Pons (tissue), 1 donor: ENCODE data around the gene HECTD2.
A peak's percentile ranks its signal among the peaks of the same experiment; 100 is the strongest.
"Not testable (repeated sequence)": the region's sequence is repeated elsewhere in the genome, so short reads cannot be mapped to it uniquely, and the experiment has no call there.

Experiments
- DNase-seq: peaks from one replicate; pipeline ENCODE4 v3.0.0-alpha.2; 2016; ENCODE audit warnings: low spot score

HECTD2 gene

DNA sequence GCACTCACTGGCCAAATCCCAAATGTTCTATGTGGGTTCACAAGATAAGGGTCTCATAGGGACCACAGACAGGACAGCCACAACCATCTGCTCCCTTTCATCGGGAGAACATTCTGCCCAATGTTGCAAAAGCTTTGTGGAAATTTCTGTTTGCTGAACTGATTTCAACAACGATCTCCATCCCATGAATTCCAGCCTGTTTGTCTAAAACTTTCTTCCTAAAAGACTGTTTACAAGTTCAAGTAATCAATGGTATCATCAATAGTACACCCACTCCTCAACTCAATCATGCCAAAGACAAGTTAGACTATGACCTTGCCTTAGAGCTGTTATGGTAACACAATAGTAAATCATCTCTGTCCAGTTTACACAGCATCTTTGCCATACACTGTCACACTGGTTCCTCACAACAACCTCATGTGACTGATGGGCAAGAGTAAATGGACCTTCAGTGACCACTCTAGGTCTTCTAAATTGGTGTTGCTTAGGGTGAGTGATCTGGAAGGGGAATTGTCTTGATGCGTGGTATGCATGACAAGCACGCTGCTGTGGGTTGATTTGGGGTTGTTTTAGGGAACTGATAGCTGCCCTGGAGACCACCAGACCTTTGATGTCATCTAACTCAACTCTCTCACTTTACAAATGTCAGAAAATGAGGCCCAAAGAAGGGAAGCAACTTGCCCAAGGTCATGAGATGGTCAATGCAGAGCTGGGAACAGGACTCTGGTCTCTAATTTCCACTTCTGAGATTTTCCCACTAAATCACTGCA, 127.7 kb downstream of the HECTD2 start:
- no peak for DNase-seq

DNA sequence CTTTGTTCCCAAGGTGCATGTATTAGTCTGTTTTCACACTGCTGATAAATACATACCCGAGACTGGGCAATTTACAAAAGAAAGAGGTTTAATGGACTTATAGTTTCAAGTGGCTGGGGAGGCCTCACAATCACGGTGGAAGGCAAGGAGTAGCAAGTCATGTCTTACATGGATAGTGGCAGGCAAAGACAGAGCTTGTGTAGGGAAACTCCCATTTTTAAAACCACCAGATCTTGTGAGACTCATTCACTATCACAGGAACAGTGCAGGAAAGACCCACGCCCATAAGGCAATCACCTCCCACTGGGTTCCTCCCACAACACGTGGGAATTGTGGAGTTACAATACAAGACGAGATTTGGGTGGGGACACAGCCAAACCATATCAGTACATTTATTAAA, 129.8 kb downstream of the HECTD2 start:
- no peak for DNase-seq

DNA sequence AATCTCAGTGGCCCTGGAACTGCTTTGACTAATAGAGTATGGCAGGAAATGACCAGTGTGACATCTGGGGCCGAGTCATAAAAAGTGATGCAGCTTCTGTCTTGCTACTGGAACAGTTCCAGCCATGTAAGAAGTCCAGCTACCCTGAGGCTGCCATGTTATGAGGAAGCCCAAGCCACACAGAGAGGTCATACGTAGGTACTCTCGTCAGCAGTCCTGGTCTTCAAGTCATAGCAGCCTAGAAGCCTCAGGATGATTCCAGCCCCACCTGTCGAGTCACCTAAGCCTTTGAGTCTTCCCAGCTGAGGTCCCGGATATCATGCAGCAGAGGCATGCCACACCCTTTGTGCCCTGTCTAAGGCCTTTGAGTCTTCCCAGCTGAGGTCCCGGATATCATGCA, 130.6 kb downstream of the HECTD2 start:
- DNase-seq: no peak

DNA sequence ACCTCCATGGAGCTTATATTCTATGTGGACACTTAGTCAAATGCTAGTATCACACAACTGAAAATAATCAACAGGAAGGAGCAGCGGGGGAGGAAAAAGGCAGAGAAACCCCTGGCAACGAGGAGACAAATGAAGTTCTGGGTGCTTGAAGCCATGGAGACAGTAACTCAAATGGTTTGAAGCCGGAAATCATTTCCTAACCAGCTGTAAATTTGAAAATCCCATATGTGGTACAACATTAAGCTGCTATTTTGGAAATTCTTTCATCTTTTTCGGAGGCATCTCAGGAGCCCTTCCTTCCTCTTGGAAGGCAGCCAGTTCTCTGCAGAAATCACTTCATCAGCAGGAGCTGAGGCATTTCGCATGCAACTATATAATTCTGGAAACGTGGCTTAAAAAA, 131.3 kb downstream of the HECTD2 start:
- DNase-seq: peak; percentile 16

DNA sequence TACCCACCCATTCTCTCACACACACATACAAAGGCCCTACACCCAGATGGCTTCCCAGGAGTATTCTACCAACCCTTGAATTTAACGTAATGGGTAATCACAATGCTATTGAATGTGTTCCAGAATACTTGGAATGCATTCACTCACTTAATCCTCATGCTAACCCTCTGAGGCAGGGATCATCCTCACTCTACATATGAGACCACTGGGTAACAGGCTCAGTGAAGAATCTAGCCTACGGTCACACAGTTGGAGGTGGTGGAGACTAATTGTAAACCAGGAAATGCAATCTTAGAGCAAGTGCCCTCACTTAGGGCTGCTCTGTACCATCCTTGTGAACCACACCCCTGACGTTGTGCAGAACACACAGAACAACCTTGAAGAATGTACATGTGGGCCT, 135.2 kb downstream of the HECTD2 start:
- DNase-seq: no peak

DNA sequence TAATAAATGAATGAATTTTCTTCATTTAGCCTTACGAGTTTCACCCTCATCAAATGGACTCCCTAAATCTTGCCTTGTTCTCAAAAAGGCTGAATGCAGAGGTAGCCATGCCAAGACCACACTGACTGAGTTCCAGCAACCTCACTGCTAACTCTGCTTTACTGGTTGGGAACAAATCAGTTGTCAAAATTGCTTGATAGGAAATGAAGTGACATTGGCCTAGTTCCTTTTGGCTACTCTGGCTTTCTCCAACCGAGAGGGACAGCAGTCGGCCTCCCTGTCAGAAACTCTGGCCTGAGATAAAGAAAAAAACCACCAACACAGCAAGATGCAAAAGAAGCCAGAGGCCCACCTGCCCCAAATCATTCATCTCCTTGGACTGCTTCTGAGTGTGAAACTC, 135.7 kb downstream of the HECTD2 start:
- DNase-seq: no peak

DNA sequence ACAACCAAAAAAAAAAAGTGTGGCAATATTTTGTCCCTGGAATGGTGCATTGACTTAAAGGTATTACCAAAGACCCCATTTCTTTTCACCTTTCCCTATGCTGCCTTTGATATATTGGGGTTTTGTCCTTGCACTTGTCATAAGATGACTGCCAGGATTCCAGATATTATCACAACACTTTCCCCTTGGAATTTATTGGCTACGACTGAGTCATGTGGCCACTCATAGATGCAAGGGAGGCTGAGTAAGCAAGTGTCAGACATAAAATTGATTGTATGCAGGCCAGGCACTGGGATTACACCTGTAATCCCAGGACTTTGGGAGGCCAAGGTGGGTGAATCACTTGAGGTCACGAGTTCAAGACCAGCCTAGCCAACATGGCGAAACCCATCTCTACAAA, 139.1 kb downstream of the HECTD2 start:
- no peak for DNase-seq

DNA sequence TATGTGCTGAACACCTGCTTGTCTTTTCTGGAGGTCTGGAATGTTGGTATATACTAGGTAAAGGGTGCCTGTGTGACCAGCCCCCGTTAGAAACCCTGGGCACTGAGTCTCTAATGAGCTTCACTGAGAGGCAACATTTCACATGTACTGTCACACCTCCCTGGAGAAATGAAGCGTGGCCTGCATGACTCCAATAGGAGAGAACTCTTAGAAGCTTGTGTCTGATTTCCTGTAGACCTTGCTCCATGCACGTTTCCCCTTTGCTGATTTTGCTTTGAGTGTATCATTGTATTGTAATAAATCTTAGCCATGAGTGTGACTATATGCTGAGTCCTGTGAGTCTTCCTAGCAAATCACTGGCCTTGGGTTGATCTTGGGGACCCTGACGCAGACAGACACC, 139.9 kb downstream of the HECTD2 start:
- no peak for DNase-seq

DNA sequence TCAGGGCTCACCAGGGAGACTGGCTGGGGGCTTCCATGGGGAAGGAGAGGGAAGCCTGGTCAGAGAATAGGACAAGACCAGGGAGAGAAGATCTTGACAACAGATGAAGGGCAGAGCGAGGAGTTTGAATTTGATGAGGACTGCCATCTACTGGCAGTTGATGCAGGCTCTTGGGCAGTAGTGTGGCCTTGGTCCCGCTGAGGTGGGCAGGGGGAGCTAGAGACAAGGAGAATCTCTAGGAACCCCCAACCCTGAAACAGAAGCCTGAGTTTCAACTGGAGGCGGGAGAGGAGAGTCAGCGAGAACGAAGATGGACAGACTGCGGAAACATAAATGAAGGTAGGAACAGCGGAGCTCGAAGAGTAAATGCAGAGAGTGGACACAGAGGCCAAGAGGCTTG, 141.7 kb downstream of the HECTD2 start:
- DNase-seq: peak; percentile 59

DNA sequence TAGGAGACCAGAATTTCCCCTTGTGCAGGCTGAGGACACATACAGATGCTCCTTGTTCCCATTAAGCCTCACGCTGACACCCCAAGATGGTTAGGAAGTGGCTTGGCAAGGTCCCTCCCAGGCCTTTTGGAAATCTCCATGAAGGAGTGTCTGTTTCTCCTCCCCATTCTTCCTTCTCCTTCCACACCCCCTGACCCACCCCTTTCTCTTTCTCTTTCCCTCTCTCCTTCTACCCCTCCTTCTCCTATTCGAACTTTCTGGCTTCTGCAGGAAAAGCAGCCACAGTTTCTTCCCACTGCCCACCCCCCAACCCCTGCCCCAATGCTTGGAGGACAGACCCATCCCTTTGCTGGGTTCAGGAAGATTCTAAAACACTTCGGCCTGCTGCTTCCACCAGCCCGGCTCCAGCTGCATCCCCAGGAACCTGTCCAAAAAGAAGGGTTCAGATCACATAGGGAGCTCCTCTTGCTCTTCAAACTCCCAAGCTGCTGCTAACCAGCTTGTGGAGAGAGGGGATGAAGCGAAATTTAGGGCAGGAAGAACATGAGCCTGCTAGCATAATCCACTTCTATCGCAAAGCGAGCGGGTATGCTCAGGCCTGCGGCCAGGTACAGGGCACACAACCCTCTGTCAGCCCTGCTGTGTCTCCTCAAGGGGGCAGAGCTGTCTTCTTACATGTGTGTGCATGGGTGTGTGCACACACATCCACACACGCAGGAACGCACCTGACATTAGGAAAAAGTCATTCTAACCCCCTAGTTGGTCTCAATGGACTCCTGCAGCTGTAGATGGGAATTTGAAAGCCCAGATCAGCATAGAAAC, 142.3 kb downstream of the HECTD2 start:
- DNase-seq: no peak

DNA sequence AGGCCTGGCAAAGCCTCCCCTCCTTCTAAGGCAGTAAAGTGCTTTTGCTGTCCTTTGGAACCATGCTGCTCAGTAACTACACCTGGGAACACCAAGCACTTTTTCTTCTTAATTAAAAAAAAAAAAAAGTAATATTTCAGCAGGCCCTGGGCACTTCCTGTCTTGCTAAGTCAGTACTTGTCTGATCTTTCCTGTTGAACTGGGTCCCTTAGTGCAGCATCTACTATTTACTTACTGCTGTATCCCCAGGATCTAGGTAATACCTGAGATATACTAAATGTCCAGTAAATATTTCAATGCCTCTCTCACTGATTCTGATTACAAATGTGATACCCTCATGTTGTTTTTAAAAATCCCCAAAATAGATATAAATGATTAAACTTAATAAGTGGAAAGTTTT, 145.3 kb downstream of the HECTD2 start:
- DNase-seq: no peak

DNA sequence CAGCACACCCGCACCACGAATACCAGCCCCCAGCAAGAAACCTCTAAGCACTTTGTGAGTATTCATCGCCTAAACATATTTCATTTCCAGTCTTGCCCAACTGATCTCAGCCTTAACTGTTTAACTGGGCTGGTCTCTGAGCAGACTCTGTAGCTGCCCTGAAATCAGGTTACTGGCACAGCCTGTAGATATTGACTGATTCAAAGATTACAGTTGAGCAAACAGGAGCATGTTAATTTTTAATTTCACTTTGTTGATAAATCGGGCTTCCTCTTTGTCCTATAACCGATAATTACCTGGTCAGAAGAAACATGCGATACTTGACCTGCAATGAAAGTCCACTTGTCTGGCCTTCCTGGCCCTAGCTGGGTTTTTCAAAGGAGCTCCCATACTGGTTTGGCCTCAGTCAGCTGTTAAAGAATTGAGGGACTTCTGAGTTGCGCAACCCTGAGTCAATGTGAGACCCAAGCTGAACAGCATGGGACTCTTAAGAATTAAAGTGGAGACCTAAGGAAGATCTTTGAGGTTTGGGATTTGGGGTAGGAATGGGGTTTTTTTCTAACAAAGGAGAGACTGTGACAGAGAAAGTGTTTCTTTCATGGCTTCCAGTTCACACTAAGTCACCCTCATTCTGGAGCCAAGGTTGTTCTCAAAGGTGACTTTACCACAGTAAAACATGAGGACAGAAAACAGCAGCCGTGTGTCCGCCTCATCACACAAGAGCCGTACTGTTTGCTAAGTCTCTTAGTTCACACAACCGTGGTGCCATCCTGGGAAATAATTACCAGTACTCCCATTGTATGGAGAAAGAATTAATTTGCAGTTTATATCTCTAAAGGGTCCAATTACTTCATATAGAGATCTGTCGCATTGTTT, 146.8 kb downstream of the HECTD2 start:
- DNase-seq: no peak

DNA sequence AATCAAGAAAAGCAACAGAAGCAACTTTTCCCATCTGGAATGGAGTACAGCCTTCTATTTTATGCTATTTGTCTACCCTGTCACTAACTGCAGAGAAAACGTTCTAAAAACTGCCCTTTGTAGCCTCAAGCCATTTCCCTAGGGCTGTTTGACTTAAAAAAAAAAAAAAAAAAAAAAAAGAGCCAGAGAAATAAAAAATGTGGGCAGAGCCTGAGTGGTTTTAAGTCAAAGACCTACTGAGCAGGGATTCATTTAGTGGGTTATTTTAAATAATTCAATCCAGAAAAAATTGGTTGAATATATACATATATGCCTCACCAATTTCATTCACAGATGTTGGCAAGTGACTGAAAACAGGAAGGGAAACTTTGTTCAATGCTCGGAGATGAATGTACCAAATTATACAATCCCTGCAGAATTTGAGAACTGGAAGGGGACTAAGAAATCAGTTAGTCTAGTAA, 147.5 kb downstream of the HECTD2 start:
- no peak for DNase-seq

DNA sequence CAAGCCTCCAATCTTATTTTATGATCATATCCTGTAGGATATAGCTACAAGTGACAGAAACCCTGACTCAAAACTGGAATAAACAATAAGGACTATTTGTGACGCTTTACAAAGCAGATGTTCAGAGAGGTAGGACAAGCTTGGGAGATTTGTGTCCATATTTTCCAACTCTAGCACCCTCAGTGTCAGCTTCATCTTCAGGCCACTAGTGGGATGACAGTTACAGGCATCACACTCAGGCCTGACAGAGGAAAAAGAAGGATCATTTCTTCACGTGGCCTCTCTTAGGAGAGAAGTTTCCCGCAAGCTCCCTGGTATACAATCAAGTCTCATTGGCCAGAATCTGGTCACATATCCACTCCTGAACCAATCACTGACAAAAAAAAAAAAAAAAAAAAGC, 148.3 kb downstream of the HECTD2 start:
- no peak for DNase-seq

DNA sequence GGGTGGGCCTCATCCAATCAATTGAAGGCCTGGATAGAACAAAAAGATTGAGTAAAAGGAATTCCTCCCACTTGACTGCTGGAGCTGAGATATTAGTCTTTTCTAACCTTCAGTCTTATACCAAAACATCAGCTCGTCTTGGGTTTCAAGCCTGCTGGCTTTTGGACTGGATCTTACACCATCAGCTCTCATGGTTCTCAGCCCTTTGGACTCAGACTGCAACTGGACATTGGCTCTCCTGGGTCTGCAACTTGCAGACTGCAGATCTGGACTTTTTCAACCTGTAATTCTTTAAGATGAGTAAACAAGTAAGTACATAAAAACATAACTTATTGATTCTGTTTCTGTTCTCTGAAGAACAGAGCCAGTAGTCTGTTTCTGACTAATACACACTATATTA, 149.0 kb downstream of the HECTD2 start:
- no peak for DNase-seq

DNA sequence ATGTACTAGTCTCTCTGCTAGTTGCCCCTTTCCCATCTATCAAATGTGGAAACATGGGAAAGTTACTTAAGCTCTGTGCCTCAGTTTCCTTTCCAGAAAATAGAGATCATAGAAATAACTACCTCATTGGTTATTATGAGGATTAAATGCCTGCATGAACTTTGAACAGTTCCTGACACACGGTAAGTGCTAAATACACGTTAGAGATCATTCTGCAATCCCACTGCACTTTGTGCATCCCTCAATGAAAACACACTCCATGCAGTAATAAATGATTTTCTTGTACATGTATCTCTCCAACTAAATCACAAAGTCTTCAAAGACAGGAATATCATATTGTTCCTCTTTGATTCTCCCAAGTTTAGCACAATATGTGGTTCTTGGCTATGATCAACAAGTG, 149.6 kb downstream of the HECTD2 start:
- no peak for DNase-seq

DNA sequence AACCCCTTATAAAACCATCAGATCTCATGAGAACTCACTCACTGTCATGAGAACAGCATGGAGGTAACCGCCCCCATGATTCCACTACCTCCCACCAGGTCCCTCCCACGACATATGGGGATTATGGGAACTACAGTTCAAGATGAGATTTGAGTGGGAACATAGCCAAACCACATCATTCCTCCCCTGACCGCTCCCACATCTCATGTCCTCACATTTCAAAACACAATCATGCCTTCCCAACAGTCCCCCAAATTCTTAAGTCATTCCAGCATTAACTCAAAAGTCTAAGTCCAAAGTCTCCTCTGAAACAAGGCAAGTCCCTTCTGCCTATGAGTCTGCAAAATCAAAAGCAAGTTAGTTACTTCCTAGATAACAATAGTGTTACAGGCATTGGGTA, 150.7 kb downstream of the HECTD2 start:
- not testable (repeated sequence) for DNase-seq

DNA sequence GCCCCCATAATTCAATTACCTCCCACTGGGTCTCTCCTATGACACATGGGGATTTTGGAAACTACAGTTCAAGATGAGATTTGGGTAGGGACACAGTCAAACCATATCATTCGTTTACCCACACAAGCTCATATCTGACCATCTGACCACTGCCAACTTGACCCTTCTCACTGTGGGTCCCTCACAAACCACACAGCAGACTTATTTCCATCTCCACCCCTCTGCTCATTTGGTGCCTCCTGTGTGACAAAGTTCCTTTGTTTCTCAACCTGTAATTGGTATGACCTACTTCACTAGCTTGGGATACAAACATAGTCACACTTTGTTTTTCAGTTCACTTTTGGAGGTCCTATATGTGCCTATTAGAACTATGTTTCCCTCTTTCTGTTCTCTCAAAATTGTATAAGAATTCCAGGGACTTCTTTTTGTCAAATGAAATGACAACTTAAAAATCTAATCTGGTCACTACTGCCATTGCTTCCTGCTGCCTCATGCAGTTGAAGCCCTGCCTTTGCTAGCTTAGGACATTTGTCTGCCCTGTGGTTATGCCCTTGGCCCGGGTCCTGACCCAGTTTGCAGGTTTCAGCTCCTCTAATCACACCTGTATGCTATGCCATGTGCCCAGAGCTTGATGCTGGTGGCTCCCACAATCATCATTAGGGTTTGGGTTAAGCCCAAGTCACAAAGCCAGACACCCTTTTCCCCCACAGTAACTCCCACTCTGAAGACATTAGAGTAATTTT, 152.9 kb downstream of the HECTD2 start:
- no peak for DNase-seq

DNA sequence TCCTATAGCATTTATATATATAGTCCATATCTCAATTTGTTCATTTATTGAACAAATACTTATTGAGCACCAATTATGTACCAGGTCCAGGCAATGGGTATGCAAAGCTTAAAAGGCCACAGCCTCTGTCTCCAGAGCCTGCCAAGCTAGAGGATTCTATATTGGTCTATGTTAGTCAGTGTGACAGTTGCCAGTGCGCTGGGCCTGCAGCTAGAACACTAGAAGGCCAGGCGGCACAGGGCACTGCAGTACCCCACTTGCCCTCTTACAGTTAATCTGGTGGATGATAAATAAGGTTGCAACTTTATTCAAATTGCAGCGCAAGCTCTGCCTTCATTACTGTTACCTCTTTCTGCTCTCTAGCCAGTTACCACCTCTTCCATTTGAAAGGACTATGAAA, 153.9 kb downstream of the HECTD2 start:
- DNase-seq: no peak
